SK-N-SH (cell line): ENCODE results near the gene ZNF622.

ENCODE experiments used
- SMC3 ChIP-seq: IDR thresholded peaks from 2 replicates; pipeline ENCODE4 v1.6.1; 2012; ENCODE audit warnings: low read depth, low read length, improper control_type of control experiment
- TF ChIP-seq, protein P1 (sequence below): fragments of 200-600 bp; sonication (generic); IDR thresholded peaks from 2 replicates; pipeline ENCODE4 v1.6.1; 2017; ENCODE audit warnings: antibody characterized with exemption, mild to moderate bottlenecking, moderate library complexity

DNA sequence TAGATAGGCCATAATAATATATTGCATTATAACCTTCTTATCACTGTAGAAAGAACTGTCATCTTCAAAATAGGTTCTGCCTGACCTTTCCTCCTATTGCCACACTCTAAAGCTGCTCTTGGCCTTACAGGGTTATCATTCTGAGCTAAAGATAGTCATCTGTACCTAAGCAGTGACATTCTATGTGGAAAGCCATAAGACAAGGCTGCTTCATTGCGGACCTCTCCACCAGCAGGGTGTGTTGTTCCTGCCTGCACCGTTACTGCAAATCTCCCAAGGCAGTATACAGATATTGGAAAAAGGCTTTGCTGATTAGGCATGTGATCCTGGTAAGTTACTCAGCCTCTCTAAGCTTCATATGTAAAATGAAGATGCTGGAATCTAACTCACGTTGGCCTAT is 8.1 kb downstream of the ZNF622 start:
- TF ChIP-seq, protein P1, sequence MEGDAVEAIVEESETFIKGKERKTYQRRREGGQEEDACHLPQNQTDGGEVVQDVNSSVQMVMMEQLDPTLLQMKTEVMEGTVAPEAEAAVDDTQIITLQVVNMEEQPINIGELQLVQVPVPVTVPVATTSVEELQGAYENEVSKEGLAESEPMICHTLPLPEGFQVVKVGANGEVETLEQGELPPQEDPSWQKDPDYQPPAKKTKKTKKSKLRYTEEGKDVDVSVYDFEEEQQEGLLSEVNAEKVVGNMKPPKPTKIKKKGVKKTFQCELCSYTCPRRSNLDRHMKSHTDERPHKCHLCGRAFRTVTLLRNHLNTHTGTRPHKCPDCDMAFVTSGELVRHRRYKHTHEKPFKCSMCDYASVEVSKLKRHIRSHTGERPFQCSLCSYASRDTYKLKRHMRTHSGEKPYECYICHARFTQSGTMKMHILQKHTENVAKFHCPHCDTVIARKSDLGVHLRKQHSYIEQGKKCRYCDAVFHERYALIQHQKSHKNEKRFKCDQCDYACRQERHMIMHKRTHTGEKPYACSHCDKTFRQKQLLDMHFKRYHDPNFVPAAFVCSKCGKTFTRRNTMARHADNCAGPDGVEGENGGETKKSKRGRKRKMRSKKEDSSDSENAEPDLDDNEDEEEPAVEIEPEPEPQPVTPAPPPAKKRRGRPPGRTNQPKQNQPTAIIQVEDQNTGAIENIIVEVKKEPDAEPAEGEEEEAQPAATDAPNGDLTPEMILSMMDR: no peak
- TF ChIP-seq SMC3: no peak
